Activated CD4-positive, alpha-beta T cell treated with anti-CD3 and anti-CD28 coated beads for 4 hours (primary cell): ENCODE measurements around the gene MOAP1.
"Not testable (repeated sequence)": the region's sequence is repeated elsewhere in the genome, so short reads cannot be mapped to it uniquely, and the experiment has no call there.

ENCODE experiments used
- DNase-seq, 2 donors: peaks; one replicate each; pipeline ENCODE4 v3.0.0-alpha.2; 2020

MOAP1 gene

DNA sequence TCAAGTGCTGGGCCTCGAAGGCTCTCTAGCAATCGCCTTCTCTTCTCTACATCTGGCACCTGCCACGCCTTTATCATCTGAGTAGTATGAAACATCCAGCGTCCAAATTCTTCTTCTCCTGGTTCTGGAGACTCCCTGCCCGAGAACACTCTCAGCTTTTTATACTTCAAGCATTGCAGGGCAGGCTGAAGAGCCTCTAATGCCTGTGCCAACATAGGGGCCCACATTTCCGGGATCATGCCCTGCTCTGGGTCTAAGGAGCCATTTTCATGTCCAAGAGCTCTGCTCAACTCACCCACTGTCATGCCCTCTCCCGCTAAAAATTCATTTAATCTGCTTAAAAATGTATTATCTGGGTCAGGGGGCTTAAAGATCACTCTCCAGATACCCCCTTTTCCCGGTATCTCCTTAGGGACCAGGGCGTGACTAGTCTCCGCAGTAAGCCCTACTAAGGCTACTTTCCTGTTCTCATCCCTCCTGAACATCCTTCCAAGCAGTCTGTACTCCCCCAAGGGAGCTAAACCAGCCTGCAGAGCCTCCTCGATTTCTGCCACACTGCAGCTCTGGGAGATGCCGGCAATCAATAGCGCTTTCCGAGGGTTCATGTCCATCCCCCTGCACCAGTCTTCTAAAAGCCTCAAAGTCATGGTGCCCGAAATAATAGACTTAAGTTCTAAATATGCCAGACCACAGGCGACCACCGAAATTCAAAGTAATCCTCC lies 940 bp downstream of the MOAP1 start:
- no peak for DNase-seq

DNA sequence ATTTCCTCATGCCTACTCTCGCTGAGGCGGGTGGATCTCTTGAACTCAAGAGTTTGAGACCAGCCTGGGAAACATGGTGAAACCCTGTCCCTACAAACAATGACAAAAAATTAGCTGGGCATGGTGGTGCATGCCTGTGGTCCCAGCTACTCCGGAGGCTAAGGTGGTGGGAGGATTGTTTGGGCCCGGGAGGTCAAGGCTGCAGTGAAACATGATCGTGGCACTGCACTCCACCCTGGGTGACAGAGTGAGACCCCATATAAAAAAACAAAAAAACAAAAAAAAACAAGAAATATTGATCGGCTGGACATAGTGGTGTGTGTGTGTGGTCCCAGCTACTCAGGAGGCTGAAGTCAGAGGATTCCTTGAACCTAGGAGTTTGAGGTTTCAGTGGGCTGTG lies 9.2 kb downstream of the MOAP1 start:
- no peak for DNase-seq

DNA sequence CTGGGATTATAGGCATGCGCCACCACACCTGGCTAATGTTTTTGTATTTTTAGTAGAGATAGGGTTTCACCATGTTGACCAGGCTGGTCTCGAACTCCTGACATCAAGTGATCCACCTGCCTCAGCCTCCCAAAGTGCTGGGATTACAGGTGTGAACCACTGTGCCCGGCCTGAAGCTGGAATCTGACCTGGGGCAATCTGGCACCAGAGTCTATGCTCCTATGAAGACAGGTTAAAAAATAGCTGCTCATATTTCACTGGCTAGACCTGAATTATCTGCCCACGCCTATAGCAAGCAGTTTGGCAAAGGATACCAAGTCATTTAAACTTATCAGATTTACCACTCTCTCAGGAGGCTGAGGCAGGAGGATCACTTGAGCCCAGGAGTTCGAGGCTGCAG lies 10.0 kb downstream of the MOAP1 start:
- DNase-seq: not testable (repeated sequence)

DNA sequence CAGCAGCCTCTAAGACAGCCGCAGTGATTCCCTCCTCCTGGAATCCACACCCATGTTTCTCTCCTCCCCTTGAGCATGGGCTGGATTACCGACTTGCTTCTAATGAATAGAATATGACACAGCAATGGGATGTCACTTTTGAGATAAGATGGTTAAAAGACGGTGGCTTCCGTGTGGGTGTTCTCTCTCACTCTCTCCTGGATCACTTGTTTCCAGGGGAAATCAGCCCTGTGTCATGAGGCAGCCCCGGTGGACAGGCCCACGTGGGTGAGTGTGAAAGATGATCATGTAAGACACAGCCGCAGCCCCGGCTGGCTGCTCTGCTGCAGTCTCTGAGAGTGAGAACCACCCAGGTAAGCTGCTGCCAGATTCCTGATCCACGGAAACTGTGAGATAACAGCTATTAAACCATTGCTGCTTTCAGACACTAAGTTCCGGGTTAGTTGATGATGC lies 10.7 kb downstream of the MOAP1 start:
- no peak for DNase-seq

DNA sequence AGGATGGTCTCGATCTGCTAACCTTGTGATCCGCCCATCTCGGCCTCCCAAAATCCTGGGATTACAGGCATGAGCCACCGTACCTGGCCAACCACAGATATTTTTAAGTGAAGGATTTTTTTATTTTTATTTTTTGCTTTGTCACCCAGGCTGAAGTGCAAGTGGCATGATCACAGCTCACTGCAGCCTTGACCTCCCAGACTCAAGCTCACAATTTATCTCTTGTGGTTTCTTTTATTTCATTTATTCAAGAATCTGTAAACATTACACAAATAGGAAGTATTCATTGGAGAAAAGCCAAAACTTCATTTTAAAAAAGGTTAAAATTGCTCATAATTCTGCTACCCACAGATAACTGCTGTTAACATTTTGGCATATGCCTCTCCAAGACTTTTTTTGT lies 13.3 kb downstream of the MOAP1 start:
- no peak for DNase-seq

DNA sequence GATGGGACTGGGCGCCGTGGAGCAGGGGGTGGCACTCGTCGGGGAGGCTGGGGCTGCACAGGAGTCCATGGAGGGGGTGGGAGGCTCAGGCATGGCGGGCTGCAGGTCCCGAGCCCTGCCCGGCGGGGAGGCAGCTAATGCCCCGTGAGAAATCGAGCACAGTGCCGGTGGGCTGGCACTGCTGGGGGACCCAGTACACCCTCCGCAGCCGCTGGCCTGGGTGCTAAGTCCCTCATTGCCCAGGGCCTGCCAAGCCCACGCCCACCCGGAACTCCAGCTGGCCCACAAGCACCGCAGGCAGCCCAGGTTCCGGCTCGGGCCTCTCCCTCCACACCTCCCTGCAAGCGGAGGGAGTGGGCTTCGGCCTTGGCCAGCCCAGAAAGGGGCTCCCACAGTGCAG lies 14.6 kb downstream of the MOAP1 start:
- not testable (repeated sequence) for DNase-seq

DNA sequence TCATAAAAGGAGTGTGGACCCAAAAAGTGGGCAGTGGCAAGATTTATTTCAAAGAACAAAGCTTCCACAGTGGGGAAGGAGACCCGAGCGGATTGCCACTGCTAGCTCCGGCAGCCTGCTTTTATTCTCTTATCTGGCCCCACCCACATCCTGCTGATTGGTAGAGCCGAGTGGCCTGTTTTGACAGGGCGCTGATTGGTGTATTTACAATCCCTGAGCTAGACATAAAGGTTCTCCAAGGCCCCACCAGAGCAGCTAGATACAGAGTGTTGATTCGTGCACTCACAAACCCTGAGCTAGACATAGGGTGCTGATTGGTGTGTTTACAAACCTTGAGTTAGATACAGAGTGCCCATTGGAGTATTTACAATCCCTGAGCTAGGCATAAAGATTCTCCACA lies 15.1 kb downstream of the MOAP1 start:
- not testable (repeated sequence) for DNase-seq

DNA sequence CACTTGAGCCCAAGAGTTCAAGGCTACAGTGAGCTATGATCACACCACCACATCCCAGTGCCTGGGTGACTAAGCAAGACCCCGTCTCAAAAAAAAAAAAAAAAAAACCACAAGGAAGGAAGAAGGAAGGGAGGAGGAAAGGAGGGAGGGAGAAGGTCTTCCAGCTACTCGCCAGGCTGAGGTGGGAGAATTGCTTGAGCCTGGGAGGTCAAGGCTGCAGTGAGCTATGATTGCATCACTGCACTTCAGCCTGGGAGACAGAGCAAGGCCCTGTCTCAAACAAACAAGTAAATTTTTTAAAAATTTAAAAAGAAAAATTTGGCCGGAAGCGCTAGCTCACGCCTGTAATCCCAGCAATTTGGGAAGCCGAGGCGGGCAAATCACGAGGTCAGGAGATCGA lies 16.1 kb downstream of the MOAP1 start:
- DNase-seq: not testable (repeated sequence)

DNA sequence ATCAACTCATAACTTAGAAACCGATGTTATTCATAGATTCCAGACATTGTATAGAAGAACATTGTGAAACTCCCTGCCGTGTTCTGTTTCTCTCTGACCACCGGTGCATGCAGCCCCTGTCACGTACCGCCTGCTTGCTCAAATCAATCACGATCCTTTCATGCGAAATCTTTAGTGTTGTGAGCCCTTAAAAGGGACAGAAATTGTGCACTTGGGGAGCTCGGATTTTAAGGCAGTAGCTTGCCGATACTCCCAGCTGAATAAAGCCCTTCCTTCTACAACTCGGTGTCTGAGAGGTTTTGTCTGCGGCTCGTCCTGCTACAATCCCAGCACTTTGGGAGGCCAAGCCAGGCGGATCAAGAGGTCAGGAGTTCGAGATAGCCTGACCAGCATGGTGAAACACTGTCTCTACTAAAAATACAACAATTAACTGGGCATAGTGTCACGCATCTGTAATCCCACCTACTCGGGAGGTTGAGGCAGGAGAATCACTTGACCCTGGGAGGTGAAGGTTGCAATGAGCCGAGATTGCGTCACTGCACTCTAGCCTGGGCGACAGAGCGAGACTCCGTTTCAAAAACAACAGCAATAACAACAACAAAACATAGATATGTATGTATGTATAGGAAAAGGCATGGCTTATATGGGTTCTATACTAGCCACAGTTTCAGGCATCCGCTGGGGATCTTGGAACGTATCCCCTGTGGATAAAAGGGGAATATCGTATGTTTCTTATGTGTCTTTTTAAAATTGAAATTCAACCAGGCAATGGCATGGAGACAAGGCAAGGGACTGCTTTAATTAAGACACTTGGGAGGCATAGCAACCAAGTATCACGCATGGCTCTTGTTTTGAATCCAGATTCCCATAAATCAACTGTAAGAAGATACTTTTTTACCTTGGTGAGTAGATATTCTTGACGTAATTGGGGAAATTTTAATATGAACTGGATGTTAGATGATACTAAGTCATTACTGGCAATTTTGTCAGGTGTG lies 19.1 kb downstream of the MOAP1 start:
- DNase-seq: not testable (repeated sequence)

DNA sequence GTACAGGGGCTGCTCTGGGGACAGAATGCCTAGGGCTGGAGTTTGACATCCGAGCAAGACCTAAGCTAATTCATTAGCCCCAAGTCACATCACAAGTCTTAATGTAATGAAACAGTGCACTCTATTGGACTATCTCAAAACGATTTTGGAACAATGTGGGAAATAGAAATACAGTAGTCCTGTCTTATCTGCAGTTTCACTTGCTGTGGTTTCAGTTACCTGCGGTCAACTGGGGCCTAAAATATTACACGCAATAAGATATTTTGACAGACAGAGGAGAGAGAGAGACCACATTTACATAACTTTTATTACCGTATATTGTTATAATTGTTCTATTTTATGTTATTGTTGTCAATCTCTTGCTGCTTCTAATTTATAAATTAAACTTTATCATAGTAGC lies 21.1 kb downstream of the MOAP1 start:
- no peak for DNase-seq

DNA sequence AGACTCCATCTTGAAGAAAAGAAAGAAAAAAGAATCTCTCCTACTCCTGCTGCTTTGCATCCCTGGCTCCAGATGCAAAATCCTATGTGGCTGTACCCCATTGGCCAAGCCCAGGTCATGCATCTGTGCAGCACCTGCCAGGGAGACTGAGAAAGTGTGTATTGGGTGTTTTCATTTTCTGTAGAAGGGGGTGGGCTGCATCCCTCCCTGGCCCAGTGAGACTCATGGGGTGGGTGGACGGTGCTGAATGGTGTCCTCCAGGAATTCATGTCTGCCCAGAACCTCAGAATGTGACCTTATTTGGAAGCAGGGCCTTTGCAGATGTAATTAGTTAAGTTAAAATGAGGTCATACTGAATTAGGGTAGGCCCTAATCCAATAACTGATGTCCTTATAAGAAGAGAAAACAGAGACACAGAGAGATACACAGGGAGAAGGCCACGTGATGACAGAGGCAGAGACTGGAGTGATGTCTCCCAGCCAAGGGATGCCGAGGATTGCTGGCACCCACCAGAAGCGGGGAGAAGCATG lies 23.2 kb downstream of the MOAP1 start:
- no peak for DNase-seq

DNA sequence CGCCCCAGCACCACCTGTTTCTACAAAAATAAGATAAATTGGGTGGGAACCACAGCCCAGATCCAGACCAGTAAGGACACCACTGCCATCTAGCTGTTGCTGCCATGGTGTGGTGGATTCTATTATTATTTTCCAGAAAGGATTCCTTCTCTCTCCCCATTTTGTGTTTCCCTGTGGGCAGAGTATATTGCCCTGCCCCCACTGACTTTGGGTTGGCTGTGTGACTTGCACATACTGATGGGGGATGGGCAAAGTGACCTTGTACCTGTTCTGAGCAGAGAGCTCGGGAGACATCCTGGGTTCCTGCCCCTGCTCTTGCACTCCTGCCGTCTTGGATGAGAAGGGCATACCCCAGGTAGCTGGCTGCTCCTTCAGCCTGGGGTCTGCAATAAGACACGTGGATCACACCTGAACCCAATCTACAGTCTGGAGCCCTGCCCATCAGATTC lies 24.3 kb downstream of the MOAP1 start:
- no peak for DNase-seq

DNA sequence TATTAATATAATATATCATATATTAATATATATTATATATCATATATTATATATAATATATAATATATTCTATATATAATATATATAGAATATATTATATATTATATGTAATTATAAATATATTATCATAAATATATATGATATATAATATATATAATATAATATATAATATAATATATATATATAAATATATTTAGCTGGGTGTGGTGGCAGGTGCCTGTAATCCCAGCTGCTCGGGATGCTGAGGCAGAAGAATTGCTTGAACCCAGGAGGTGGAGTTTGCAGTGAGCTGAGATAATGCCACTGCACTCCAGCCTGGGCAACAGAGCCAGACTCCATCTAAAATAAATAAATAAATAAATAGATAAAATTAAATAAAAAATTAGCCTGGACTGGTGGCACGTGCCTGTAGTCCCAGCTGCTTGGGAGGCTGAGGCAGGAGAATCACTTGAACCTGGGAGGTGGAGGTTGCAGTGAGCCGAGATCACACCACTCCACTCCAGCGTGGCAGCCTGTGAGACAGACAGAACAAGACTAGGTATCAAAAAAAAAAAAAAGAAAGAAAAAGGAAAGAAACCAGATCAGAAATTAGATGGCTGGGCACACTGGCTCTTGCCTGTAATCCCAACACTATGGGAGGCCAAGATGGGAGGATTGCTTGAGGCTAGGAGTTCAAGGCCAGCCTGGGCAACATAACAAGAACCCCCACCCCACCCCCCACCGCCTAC lies 24.9 kb downstream of the MOAP1 start:
- DNase-seq: not testable (repeated sequence)

DNA sequence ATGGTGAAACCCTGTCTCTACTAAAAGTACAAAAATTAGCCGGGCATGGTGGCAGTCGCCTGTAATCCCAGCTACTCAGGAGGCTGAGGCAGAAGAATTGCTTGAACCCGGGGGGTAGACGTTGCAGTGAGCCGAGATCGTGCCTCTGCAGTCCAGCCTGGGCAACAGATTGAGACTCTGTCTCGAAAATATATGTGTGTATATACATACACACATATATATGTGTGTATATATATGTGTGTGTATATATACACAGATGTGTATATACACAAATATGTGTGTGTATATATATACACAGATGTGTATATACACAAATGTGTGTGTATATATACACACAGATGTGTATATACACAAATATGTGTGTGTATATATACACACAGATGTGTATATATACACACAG lies 26.3 kb downstream of the MOAP1 start:
- DNase-seq: not testable (repeated sequence)

DNA sequence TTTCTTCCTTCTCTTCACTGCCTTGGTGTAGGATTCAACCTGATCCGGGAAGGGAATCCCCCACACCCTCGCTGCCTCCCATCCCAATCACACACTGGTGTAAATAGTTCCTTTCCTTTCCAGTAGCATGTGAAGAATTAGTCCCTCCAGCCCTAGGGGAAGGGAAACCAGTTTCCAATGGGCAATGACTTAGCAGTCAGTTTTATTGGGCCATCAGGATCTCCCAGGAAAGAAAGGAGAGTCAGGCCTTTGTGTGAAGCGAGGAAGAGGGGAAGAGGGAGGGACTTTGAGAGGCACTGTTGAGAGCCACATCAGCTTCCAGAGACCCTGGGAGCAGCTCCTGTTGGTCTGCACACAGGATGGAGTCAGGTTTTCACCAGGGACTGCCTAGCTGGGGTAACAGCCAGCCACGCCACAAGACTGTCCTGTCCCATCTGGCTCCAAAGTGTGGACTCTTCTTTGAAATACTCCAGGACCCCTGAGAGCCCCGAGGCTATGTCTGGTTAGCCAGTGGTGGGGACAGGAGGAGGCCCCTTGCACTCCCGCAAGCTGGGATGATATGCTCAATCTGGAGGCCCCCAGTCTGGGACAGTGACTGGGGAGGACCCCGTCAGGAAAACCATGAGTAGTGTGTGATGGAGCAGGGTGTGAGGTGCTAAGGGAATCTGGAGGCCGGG lies 27.9 kb downstream of the MOAP1 start:
- DNase-seq: no peak

DNA sequence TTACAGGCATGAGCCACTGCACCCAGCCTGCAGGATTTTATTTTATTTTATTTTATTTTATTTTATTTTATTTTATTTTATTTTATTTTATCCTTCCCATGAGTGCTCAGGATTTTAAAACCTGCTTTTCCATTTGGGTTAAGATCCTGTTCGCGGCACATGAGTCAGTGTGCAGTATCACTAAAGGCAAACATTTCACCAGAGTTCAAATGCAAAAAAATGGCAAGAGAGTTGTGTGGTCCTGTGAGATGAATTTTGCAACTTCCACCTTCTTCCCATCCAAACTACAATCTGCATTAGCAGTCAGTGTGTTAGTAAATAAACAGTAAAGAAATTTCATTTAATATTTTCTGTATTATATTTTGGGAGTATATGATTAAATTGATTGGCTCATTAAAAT lies 29.0 kb downstream of the MOAP1 start:
- no peak for DNase-seq

DNA sequence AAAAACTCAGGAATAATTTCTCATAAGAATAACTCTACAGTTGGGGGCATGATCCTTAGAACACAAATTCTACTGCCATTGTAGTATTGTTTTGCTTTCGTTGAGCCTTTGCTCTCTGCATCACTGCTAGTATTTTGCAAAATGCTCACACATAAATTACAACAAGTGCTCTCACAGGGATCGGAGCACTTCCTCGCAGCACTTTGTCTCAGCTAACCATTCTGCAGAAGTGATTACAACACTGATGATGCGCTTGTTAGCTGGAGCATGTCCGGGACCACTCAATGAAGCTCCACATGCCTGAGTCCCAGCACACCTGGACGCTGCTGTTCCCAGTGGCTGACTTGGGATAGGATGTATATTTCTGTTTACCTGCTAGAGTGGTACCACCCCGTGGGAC lies 31.6 kb downstream of the MOAP1 start:
- no peak for DNase-seq

DNA sequence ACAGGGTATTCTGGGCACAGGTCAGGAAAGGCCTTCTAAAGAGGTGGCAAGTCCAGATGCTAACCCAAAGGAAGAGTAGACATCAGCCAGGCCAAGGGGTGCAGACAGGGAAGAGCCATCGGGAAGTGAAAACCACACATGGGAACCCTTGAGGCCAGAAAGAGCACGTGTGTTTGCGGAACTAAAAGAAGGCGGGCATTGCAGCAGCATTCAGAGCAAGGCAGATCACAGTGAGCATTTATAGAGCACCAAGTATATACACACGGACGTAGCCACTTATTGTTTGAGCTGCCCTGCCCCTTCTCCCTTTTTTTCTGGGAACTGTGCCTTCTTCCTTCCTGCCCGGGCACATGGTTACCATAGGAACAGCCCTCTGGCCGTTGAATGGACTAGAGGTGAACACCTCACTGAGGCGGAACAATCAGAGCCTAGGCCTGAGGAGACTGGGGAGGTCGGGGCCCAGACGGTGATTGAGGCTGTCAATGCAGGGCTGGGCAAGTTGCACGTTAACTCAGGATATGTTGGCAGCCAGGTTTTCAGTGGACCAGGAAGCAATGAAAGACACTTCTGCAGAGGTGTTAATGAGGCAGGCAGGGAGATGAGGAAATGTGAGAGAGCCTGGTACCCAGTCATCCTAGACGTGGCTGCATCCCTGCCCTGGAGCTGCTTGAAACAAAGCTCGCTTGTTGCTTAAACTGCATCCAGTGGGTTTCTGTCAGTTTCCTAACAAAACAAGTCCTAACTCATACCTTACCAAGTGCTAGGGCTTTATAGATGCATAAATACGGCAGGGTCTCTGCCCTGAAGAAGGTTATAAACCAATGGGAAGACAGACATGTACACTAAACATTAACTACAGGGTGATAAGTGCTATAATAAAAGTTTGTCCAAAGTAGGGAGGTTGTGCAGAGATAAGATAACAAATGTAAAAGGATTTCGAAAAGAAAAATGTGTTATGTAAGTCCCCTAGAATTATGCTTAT lies 34.2 kb downstream of the MOAP1 start:
- no peak for DNase-seq

DNA sequence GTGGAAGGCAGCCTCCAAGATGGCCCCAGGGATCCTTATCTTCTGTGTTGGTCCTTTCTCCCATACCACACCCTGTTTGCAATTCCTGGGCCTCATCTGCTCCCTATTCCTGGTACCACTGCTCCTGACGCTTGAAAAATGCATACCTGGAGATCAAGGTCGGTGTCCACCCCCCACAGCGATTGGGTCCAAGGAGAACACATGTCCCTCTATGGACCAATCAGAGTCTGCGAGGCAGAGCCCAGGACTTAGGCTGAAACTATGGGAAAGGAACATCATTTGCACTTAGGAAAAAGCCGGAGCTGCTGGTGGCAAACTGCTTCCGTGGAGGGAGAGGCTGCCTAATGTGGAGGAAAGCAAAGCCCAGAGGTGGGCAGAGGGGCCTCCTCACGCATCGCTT lies 35.7 kb downstream of the MOAP1 start:
- DNase-seq: no peak

DNA sequence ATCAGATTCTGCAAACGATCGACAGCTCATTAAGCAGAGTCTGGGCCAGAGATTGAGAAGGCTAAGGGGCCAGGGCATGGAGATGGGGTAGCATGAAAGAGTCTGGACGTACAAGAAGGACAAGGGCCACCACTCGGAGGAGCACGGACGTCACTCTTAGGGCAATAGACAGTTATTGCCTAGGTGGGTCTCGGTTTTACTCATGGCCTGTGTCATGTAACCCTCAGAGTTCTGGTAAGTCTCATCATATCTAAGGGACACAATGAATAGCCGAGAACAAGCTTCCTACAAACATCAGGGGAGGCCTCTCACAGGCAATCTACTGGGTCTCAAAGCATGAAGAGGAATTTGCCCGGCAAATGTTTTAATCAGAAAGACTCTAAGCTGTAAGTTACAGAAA lies 38.6 kb downstream of the MOAP1 start:
- DNase-seq: no peak
